GM18520 (cell line): ENCODE results near the gene BMP5.
"Not testable (repeated sequence)": the region's sequence is repeated elsewhere in the genome, so short reads cannot be mapped to it uniquely, and the experiment has no call there.

Source experiments
- ATAC-seq: cut with Tn5 transposase; IDR thresholded peaks from one replicate; pipeline ENCODE4 v1.9.1; 2021; ENCODE audit not compliant: unreplicated experiment

The BMP5 gene

GRCh38 chr6:55875400-55875799, at the start of gene BMP5:
Gene BMP5, minus strand, starts transcription at chr6:55875590. Its CDS starts 725 bp downstream, at chr6:55874865.
- ATAC-seq = no peak

- no peak for ATAC-seq
Measured at GRCh38 chr6:55922406-55922805, 47.0 kb upstream of the BMP5 start.

DNA sequence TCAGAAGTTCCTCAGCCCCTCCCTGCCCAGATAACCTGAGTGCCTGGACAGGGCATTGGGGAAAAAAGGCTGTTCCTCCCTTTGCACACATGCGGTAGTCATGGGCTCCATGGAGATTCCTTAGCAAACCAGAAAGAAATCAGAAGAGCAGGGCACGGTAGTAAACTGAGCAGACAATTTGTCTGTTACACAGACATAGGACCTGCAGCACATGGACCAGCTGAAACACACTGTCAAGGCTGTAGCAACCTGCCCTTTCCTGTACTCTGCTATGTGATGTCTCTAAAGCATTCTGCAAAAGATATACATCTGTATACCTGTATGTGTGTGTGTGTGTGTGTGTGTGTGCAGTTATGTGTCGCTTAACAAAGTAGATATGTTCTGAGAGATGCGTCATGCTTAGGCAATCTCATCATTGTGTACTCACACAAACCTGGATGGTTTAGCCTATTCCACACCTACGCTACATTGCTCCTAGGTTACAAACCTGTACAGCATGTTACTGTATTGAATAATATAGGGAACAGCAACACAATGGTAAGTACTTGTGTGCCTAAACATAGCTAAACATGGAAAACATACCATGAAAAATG, 44.4 kb upstream of the BMP5 start:
- no peak for ATAC-seq

- no peak for ATAC-seq
Measured at GRCh38 chr6:55918639-55919038, 43.2 kb upstream of the BMP5 start.

DNA sequence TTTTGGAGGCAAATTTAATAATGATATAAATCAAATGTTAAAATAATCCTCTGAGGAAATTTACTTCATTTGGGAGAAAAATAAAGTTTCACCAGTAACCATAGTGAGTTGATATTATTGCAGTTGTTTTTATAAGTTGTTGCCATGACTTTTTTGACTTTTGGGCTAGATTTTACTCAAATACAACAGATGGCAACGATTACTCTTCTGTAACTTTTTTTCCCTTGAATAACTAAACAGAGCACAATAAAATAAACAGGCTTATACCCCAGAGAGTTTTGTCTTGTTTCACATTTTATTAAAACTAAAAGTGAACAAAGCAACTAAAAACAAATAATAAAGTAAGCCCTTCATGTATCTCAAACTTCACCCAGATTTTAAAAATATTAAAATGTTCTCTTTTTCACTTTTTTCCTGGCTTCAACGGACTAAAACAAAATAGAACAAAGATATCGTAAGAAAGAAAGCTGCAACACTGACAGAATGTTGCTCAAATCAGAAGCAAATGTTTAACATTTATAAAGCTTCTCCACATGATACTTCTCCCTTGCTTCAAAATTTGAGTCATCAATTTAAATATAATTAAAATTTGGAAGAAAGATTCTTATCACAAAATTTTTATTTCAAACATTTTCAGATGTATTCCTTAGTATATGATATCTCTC, 42.5 kb upstream of the BMP5 start:
- no peak for ATAC-seq

DNA sequence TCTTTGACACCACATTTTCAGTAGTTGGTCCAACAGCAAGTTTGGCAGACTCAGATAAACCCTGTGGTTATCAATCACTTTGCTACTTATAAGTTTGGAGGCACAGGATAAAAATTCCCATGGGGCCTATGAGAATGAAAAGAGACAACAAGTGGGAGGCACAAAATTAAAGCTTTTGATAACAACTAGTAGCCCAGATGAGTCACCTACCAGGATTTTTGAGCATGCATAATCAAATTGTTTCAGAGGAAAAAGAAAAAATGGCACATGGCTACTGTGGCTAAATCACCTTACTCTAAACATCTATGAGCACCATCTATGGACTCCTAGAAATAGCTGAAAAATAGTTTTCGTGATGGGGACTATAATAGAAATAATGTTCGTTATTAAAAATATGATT, 40.8 kb upstream of the BMP5 start:
- no peak for ATAC-seq

DNA sequence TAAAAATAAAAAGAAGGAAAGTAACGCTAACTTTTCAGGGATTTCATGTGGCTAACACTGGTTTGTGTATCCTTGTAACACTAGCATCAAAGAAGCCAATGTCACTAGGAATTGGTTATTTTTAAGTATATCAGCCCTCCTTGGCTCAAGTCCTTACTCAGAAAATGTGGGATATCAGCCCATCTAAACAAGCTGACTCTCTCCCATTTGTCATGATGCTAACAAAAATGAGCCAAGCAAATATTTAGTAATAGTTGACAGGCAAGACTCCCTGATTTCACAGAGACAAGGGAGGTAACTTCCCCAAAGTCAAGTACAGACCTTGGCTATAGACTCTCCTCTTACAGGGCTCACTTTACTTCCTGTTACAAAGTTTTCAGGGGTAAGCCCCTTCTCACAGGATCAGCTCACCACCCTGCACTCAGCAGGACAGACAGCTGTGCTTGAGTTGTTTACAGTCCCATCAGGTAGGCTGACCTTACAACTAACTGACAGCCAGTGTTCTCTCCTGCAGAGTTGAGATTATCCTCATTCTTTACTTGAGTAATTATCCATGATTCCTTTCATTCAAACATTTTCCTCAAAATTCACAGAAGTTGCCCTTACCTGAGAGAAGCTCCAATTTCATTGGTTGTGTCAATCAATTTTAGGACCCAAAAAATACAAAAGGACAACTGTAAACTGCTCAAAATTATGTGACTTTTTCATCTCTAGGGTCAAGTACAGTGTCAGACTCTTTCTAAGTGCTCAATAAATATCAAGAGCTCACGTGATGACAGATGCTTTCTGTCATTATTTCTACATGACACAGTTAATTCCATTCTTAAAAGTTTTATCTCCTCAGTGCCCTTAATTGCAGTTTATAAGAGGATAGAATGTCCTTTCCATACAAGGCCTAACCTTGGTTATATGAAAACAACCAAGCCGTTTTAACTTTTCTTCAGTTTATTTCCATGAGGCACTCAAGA, 38.1 kb upstream of the BMP5 start:
- ATAC-seq = peak; percentile 56

GRCh38 chr6:55910466-55910865, 35.1 kb upstream of the BMP5 start:
- ATAC-seq = not testable (repeated sequence)

DNA sequence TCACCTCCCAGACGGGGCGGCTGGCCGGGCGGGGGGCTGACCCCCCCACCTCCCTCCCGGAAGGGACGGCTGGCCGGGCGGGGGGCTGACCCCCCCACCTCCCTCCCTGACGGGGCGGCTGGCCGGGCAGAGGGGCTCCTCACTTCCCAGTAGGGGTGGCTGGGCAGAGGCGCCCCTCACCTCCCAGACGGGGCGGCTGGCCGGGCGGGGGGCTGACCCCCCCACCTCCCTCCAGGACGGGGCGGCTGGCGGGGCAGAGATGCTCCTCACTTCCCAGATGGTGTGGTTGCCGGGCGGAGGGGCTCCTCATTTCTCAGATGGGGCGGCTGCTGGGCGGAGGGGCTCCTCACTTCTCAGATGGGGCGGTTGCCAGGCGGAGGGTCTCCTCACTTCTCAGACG, 34.5 kb upstream of the BMP5 start:
- ATAC-seq = not testable (repeated sequence)

DNA sequence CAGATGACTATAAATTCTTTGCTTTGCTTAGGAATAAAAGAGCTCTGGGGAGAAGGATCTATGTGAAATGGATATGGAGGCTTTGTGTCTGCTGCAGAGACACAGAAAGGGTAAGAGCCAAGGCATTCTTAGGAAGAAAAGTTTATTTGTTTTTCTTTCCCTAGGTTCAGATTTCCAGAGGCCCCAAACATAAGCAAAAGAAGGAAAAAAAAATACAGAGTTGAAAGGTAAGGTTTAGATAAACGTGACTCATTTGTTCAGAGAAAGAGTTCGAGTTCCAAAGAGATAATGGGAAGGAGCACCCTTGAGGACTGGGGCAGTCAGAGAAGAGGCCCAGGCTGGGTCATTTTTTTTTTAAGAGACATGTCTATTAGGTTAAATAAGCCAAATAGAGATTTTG, 27.4 kb upstream of the BMP5 start:
- ATAC-seq = no peak

DNA sequence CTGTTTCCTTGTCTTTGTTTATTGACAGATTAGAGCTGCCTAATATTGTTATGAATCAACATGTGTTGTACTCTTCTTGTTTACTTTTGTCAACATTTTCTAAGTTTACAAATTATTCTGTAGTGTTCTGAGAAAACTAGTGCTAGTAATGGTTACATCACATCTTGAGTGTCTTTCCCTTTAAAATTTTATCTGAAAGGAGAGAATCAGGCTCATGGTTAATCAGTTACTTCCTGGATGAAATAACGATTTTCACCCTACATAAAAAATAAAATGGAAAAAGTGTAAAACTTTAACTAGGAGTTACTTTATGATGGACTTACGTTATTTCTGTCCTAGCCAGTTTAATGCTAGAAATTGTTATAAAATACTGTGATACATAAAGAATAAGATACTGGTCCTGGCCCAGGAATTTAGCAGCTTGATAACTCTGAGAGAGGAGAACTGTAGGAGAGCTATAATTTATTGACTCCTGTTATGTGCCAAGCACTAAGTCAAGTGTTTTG, 26.4 kb upstream of the BMP5 start:
- no peak for ATAC-seq

DNA sequence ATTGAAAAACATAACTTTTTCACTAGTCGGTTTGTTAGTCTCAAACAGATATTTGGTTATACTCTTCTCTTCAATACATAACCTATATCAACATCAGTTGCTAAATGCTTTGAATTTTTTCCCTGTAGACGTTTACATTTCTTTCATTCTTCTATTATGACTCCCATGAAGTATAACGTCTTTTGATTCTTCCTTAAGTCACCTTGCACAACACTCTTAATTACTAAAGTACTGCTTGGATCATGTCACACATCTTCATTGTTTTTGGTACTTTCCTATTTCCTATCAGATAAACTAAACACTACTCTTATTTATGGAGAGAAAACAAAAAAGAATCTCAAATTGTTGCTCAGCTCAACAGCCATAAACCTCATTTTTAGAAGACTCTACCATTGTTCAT, 23.0 kb upstream of the BMP5 start:
- no peak for ATAC-seq

- no peak for ATAC-seq
Measured at GRCh38 chr6:55897346-55897745, 22.0 kb upstream of the BMP5 start.

- no peak for ATAC-seq
Measured at GRCh38 chr6:55895972-55896730, 20.8 kb upstream of the BMP5 start.

GRCh38 chr6:55892749-55893357, 17.5 kb upstream of the BMP5 start:
- no peak for ATAC-seq

GRCh38 chr6:55888917-55889316, 13.5 kb upstream of the BMP5 start:
- ATAC-seq = no peak

- ATAC-seq = no peak
Measured at GRCh38 chr6:55886185-55886836, 10.9 kb upstream of the BMP5 start.

- ATAC-seq = no peak
Measured at GRCh38 chr6:55882718-55883569, 7.6 kb upstream of the BMP5 start.

GRCh38 chr6:55877283-55877682, 1.9 kb upstream of the BMP5 start:
- ATAC-seq = no peak
